H1 (cell line): ENCODE data around the gene PILRB. TPM values are rescaled to one million over a fixed set of nuclear protein-coding genes. Genes with fewer than 3 reads are reported as not detected.

Experiments used
- CTCF ChIA-PET: fragments of 300-600 bp; sonication (Branson Sonifier 250); formaldehyde crosslinking; loops from one replicate; lab custom pipeline; 2021; ENCODE audit not compliant: partially characterized antibody; lab: Charles Lee
- POLR2A ChIA-PET: fragments of 300-600 bp; sonication (Branson Sonifier 250); formaldehyde crosslinking; loops from one replicate; lab custom pipeline; 2021; ENCODE audit warnings: inconsistent platforms; ENCODE audit not compliant: partially characterized antibody; lab: Charles Lee
- DNase-seq, 2 experiments: peaks; one replicate each; pipeline versions ENCODE4 v3.0.0 to v3.0.0-alpha.2; 2010 to 2022; ENCODE audit warnings: low spot score in 2 of 2, low read depth in 1 of 2, mixed read lengths in 1 of 2
- FAIRE-seq: peaks from 2 replicates; lab custom pipeline; 2011; peaks lifted over from hg19 to GRCh38; lab: Jason Lieb, UNC
- H2AFZ ChIP-seq: 2 replicates; pipeline ENCODE4 v1.8.1; 2012; ENCODE audit warnings: low read length, inconsistent platforms
- H2AK5ac ChIP-seq: 2 replicates; pipeline ENCODE4 v1.6.1; 2013; ENCODE audit warnings: low read depth, low read length
- H2BK120ac ChIP-seq: replicated peaks from 2 replicates; pipeline ENCODE3; 2013; ENCODE audit warnings: low read depth, low read length, inconsistent platforms
- H2BK12ac ChIP-seq: 2 replicates; pipeline ENCODE4 v1.6.1; 2013; ENCODE audit warnings: low read depth, low read length
- H2BK15ac ChIP-seq: 2 replicates; pipeline ENCODE4 v1.6.1; 2013; ENCODE audit warnings: low read length
- H2BK20ac ChIP-seq: 2 replicates; pipeline ENCODE4 v1.6.1; 2013; ENCODE audit warnings: low read length
- H2BK5ac ChIP-seq: 2 replicates; pipeline ENCODE4 v1.6.1; 2013; ENCODE audit warnings: low read depth, low read length
- H3K14ac ChIP-seq: 2 replicates; pipeline ENCODE4 v1.6.1; 2013; ENCODE audit warnings: inconsistent platforms; ENCODE audit not compliant: insufficient read length
- H3K18ac ChIP-seq: 2 replicates; pipeline ENCODE4 v1.6.1; 2013; ENCODE audit warnings: low read length; ENCODE audit errors: extremely low read depth
- H3K23ac ChIP-seq: 2 replicates; pipeline ENCODE4 v1.6.1; 2013; ENCODE audit warnings: inconsistent platforms; ENCODE audit not compliant: insufficient read length
- H3K23me2 ChIP-seq: 2 replicates; pipeline ENCODE4 v1.6.1; 2013; ENCODE audit warnings: low read depth, low read length
- H3K27ac ChIP-seq: 2 replicates; pipeline ENCODE4 v1.6.1; 2011; ENCODE audit warnings: low read depth, low read length, inconsistent platforms
- H3K27me3 ChIP-seq, 4 experiments: replicated peaks in 1 of 4; 1 replicate in 1 of 4; 2 replicates in 3 of 4; pipeline versions ENCODE4 v1.6.1 to v1.8.1; 2011 to 2013; ENCODE audit warnings: low read length in 3 of 4, mild to moderate bottlenecking in 3 of 4, inconsistent platforms in 2 of 4, mixed read lengths in 2 of 4, moderate library complexity in 1 of 4; ENCODE audit not compliant: control insufficient read depth in 3 of 4, insufficient read depth in 3 of 4; ENCODE audit errors: extremely low read depth in 1 of 4
- H3K36me3 ChIP-seq, 4 experiments: 2 replicates each; pipeline versions ENCODE4 v1.6.1 to v1.8.1; 2011 to 2013; ENCODE audit warnings: mild to moderate bottlenecking in 4 of 4, low read length in 3 of 4, moderate library complexity in 2 of 4, control low read depth in 1 of 4, inconsistent platforms in 1 of 4; ENCODE audit not compliant: insufficient read depth in 4 of 4, control insufficient read depth in 2 of 4
- H3K4ac ChIP-seq: replicated peaks from 2 replicates; pipeline ENCODE3; 2013; ENCODE audit warnings: low read length, low read depth, mixed read lengths, inconsistent platforms; ENCODE audit not compliant: insufficient read length
- H3K4me1 ChIP-seq, 4 experiments: replicated peaks in 1 of 4; 1 replicate in 1 of 4; 2 replicates in 3 of 4; pipeline versions ENCODE4 v1.6.1 to v1.8.1; 2011 to 2013; ENCODE audit warnings: low read length in 3 of 4, inconsistent platforms in 2 of 4, mixed read lengths in 1 of 4; ENCODE audit not compliant: insufficient read depth in 4 of 4, control insufficient read depth in 3 of 4
- H3K4me2 ChIP-seq, 2 experiments: 2 replicates each; pipeline versions ENCODE4 v1.6.1 to v1.8.1; 2011 to 2013; ENCODE audit warnings: low read depth in 2 of 2, low read length in 2 of 2, control low read depth in 1 of 2, inconsistent platforms in 1 of 2, mild to moderate bottlenecking in 1 of 2; ENCODE audit not compliant: insufficient read depth in 1 of 2
- H3K4me3 ChIP-seq, 4 experiments: fragments of 200-600, 300-600 bp in 1 of 4; sonication (generic), shearing (Covaris generic), sonication (Bioruptor Twin) in 1 of 4; 2 replicates each; pipeline versions ENCODE4 v1.5.1 to v1.8.1; 2011 to 2016; ENCODE audit warnings: low read length in 4 of 4, low read depth in 3 of 4, control low read depth in 2 of 4, inconsistent platforms in 2 of 4, mild to moderate bottlenecking in 2 of 4, mixed read lengths in 1 of 4, moderate library complexity in 1 of 4; ENCODE audit not compliant: insufficient read depth in 2 of 4; ENCODE audit errors: extremely low read depth in 1 of 4
- H3K56ac ChIP-seq: replicated peaks from 2 replicates; pipeline ENCODE3; 2013; ENCODE audit warnings: low read depth, mild to moderate bottlenecking, mixed read lengths, low read length, inconsistent platforms; ENCODE audit not compliant: insufficient read length
- H3K79me1 ChIP-seq: 2 replicates; pipeline ENCODE4 v1.6.1; 2013; ENCODE audit warnings: low read depth, low read length, control low read depth
- H3K79me2 ChIP-seq, 2 experiments: 2 replicates each; pipeline versions ENCODE4 v1.6.1 to v1.8.1; 2012 to 2013; ENCODE audit warnings: low read length in 2 of 2, mild to moderate bottlenecking in 2 of 2, inconsistent platforms in 1 of 2; ENCODE audit not compliant: insufficient read depth in 2 of 2, control insufficient read depth in 1 of 2
- H3K9ac ChIP-seq, 4 experiments: replicated peaks in 1 of 4; 1 replicate in 1 of 4; 2 replicates in 3 of 4; pipeline versions ENCODE4 v1.6.1 to v1.8.1; 2011 to 2013; ENCODE audit warnings: low read depth in 3 of 4, low read length in 3 of 4, control low read depth in 2 of 4, mild to moderate bottlenecking in 2 of 4, moderate library complexity in 2 of 4, inconsistent platforms in 1 of 4; ENCODE audit errors: extremely low read depth in 1 of 4
- H3K9me3 ChIP-seq, 2 experiments: 2 replicates each; pipeline versions ENCODE4 v1.6.1 to v1.8.1; 2012 to 2013; ENCODE audit warnings: mild to moderate bottlenecking in 2 of 2, moderate library complexity in 2 of 2, control low read depth in 1 of 2, inconsistent platforms in 1 of 2, low read depth in 1 of 2, low read length in 1 of 2, mixed read lengths in 1 of 2; ENCODE audit not compliant: insufficient read depth in 2 of 2
- H4K20me1 ChIP-seq, 2 experiments: replicated peaks in 1 of 2; 2 replicates each; pipeline versions ENCODE3 to v1.8.1; 2011 to 2013; ENCODE audit warnings: inconsistent platforms in 2 of 2, low read length in 2 of 2, mild to moderate bottlenecking in 1 of 2; ENCODE audit not compliant: insufficient read depth in 2 of 2, control insufficient read depth in 1 of 2
- H4K5ac ChIP-seq: 2 replicates; pipeline ENCODE4 v1.6.1; 2013; ENCODE audit warnings: low read length, low read depth, mixed read lengths, inconsistent platforms; ENCODE audit not compliant: insufficient read length
- H4K8ac ChIP-seq: 2 replicates; pipeline ENCODE4 v1.8.0; 2013; ENCODE audit warnings: mild to moderate bottlenecking, moderate library complexity, low read length, inconsistent platforms; ENCODE audit not compliant: insufficient read depth; ENCODE audit errors: extremely low read depth
- H4K91ac ChIP-seq: replicated peaks from 2 replicates; pipeline ENCODE3; 2013; ENCODE audit warnings: low read length, mixed read lengths, inconsistent platforms; ENCODE audit not compliant: insufficient read length
- BACH1 ChIP-seq: IDR thresholded peaks from 2 replicates; pipeline ENCODE4 v1.6.1; 2012; ENCODE audit warnings: low read length, improper control_type of control experiment
- BCL11A ChIP-seq, 2 experiments: IDR thresholded peaks; one replicate each; pipeline ENCODE4 v1.6.1; 2011; ENCODE audit warnings: low read depth in 2 of 2, low read length in 2 of 2, mild to moderate bottlenecking in 2 of 2
- CREB1 ChIP-seq: IDR thresholded peaks from 2 replicates; pipeline ENCODE4 v1.6.1; 2012; ENCODE audit warnings: inconsistent platforms
- EGR1 ChIP-seq: IDR thresholded peaks from 2 replicates; pipeline ENCODE4 v1.6.1; 2011; ENCODE audit warnings: low read depth, low read length, borderline replicate concordance
- GABPA ChIP-seq: IDR thresholded peaks from 2 replicates; pipeline ENCODE4 v1.6.1; 2011; ENCODE audit warnings: mild to moderate bottlenecking, low read length, moderate library complexity, borderline replicate concordance; ENCODE audit not compliant: insufficient read depth
- KDM1A ChIP-seq: fragments of 200-600, 300-600 bp; sonication (generic); IDR thresholded peaks from 2 replicates; pipeline ENCODE4 v1.7.1; 2016; ENCODE audit warnings: mild to moderate bottlenecking, low read length, borderline replicate concordance
- TCF12 ChIP-seq: IDR thresholded peaks from 2 replicates; pipeline ENCODE4 v1.6.1; 2011; ENCODE audit warnings: low read depth, mild to moderate bottlenecking, low read length
- WGBS, 2 experiments: shearing (Covaris generic) in 1 of 2; methylation state at CpG; one replicate each; pipeline versions ENCODE4 v1.1.6 to v1.1.7; 2013 to 2015; ENCODE audit warnings: low lambda C conversion rate in 2 of 2, mixed read lengths in 2 of 2, inconsistent platforms in 1 of 2, low coverage in 1 of 2, missing lambda C conversion rate in 1 of 2; ENCODE audit not compliant: insufficient replicate concordance in 2 of 2, insufficient coverage in 1 of 2, insufficient read length in 1 of 2; ENCODE audit errors: extremely low coverage in 1 of 2, missing lambda C conversion rate in 1 of 2; 5-methylcytosine and 5-hydroxymethylcytosine counted together
- polyA plus RNA-seq, 7 experiments: library from polyadenylated mRNA; depleted of rRNA in 3 of 7; stranded (reverse) in 5 of 7; unstranded in 2 of 7; fragments of >200 nt in 5 of 7; fragments of 200-250 nt in 2 of 7; gene quantifications; 1 replicate in 5 of 7; 2 replicates in 1 of 7; 4 replicates in 1 of 7; pipeline versions ENCODE4 v1.2.1 to v1.2.3, GENCODE V29; 2011 to 2013; ENCODE audit warnings: missing spikeins in 2 of 7, mixed read lengths in 2 of 7
- total RNA-seq: library from RNA; stranded (reverse); fragmentation: NEBNext Ultra II Directional; extraction: Animal tissue kit (Norgen Biotek cat#: 25700); gene quantifications from 2 replicates; pipeline ENCODE4 v1.2.1, GENCODE V29; 2021
- TF ChIP-seq, protein P1 (sequence below): IDR thresholded peaks from 2 replicates; pipeline ENCODE4 v1.6.1; 2012; ENCODE audit warnings: low read length, inconsistent platforms

Gene PILRB
- total and polyA plus RNA-seq, 2 of the 8 experiments (the other 6 are each of a cell fraction or from before 2014, with no cell fraction given), result 32.2 to 49.9 TPM

DNA sequence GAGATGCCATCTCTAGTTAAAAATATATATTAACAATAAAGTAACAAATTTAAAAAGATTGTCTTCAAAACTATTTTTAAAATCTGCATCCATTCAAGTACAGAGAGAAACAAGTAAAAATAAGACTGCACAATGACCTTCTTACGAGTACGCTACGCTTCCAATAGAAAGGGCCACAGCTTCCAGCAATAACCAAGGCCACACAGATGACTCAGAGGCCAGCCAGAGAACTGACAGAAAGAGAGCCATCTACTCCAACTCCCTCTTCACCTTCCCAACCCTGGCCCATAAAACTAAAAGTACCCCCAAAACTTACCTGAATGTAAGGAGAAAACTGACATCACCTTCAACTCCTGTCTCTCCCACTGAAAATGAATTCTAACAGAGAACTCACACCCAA lies 42.1 kb downstream of the PILRB start:
- Histone ChIP-seq H4K5ac (no peak overlapping the region), H4K91ac (no peak overlapping the region), H3K18ac (no peak overlapping the region), H3K4ac (no peak overlapping the region), H2AFZ (no peak overlapping the region), H3K27me3 (peaks cover 0 to 2% (median 0%) of the 10 kb centered on the region in 4 experiments; a peak in 1 of 7 replicates), H2BK20ac (no peak overlapping the region), H2AK5ac (no peak overlapping the region), H3K23me2 (no peaks in the 10 kb centered on the region), H3K4me1 (peaks cover 0 to 10% (median 5%) of the 10 kb centered on the region in 4 experiments; a peak in 6 of 7 replicates), H3K56ac (no peak overlapping the region), H3K27ac (no peak overlapping the region), H3K23ac (no peak overlapping the region), H2BK15ac (no peak overlapping the region), H3K79me1 (no peaks in the 10 kb centered on the region), H2BK120ac (no peak overlapping the region), H4K20me1 (no peaks in the 10 kb centered on the region), H2BK12ac (no peak overlapping the region), H3K9me3 (no peaks in the 10 kb centered on the region), H3K79me2 (no peaks in the 10 kb centered on the region), H4K8ac (no peak overlapping the region), H3K14ac (no peak overlapping the region), H3K9ac (no peak overlapping the region), H3K36me3 (no peaks in the 10 kb centered on the region), H3K4me2 (no peak overlapping the region), H2BK5ac (no peak overlapping the region), H3K4me3 (no peak overlapping the region)
- ChIA-PET CTCF (interaction anchor here (0.8 to 2.8 kb wide), 12 partner anchors 8 to 206 kb away, joined by 3 to 17 read pairs (median 3); partner anchors contain the start of gene ZCWPW1), POLR2A (interaction anchor here (0.7 to 3.5 kb wide), 7 partner anchors 18 to 228 kb away, joined by 3 to 17 read pairs (median 3); partner anchors contain the start of genes PILRA and ZCWPW1)
- DNase-seq (no peak), FAIRE-seq (no peak)
- WGBS, 2 experiments, result 95% methylated on average over 3 of the region's 3 CpGs; no CpG with 5 or more reads in 1 of the 2 experiments
- no peak for TF ChIP-seq BACH1
- no peak for TF ChIP-seq GABPA
- no peak for TF ChIP-seq KDM1A
- TF ChIP-seq, protein P1, sequence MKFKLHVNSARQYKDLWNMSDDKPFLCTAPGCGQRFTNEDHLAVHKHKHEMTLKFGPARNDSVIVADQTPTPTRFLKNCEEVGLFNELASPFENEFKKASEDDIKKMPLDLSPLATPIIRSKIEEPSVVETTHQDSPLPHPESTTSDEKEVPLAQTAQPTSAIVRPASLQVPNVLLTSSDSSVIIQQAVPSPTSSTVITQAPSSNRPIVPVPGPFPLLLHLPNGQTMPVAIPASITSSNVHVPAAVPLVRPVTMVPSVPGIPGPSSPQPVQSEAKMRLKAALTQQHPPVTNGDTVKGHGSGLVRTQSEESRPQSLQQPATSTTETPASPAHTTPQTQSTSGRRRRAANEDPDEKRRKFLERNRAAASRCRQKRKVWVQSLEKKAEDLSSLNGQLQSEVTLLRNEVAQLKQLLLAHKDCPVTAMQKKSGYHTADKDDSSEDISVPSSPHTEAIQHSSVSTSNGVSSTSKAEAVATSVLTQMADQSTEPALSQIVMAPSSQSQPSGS, result no peak
- no peak for TF ChIP-seq TCF12
- no peak for TF ChIP-seq BCL11A (IDR thresholded peaks at IDR 0.05; ENCODE audit: low read depth in 2 of 2, low read length in 2 of 2)
- no peak for TF ChIP-seq CREB1
- no peak for TF ChIP-seq EGR1
